Panc1 (cell line): ENCODE data around the gene HERC6.

Source experiments
- POLR2AphosphoS5 ChIP-seq: IDR thresholded peaks from 2 replicates; pipeline ENCODE4 v1.6.1; 2012; ENCODE audit warnings: mild to moderate bottlenecking, low read depth, low read length, moderate library complexity
- SIN3A ChIP-seq: IDR thresholded peaks from 2 replicates; pipeline ENCODE4 v1.6.1; 2012; ENCODE audit warnings: low read depth, mild to moderate bottlenecking, low read length, moderate library complexity, borderline replicate concordance; ENCODE audit not compliant: insufficient read depth
- TCF7L2 ChIP-seq: IDR thresholded peaks from 2 replicates; pipeline ENCODE4 v1.6.1; 2011; ENCODE audit warnings: mild to moderate bottlenecking, low read depth, low read length, inconsistent platforms
- TF ChIP-seq, protein P1 (sequence below): fragments of 450-650 bp; IDR thresholded peaks from 2 replicates; pipeline ENCODE4 v1.5.1; 2017; ENCODE audit warnings: mild to moderate bottlenecking
- TF ChIP-seq, protein P2 (sequence below), 2 experiments: IDR thresholded peaks; 2 replicates each; pipeline ENCODE4 v1.6.1; 2011 to 2012; ENCODE audit warnings: low read depth in 2 of 2, control low read depth in 1 of 2, low read length in 1 of 2, mild to moderate bottlenecking in 1 of 2, moderate library complexity in 1 of 2; ENCODE audit not compliant: insufficient read depth in 1 of 2

DNA sequence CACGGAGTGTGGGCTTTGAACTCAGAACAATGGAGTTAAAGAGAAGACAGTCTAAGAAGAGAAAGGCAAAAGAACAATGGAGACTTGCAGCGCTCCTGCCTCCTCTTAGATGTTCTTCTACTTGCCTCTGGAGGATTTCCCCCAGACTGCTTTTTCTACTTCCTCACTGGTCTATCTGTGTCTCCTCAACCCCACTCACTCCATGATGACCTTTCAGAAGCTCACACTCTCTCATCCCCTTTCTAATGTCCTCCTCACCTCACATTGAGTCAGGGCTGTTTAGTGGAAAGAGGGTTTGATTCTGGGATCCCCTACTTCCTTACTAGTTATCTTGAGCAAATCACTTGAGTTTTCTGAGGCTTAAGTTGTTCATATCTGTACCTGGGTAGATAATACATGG, 12.2 kb upstream of the HERC6 start:
- TF ChIP-seq, protein P1, sequence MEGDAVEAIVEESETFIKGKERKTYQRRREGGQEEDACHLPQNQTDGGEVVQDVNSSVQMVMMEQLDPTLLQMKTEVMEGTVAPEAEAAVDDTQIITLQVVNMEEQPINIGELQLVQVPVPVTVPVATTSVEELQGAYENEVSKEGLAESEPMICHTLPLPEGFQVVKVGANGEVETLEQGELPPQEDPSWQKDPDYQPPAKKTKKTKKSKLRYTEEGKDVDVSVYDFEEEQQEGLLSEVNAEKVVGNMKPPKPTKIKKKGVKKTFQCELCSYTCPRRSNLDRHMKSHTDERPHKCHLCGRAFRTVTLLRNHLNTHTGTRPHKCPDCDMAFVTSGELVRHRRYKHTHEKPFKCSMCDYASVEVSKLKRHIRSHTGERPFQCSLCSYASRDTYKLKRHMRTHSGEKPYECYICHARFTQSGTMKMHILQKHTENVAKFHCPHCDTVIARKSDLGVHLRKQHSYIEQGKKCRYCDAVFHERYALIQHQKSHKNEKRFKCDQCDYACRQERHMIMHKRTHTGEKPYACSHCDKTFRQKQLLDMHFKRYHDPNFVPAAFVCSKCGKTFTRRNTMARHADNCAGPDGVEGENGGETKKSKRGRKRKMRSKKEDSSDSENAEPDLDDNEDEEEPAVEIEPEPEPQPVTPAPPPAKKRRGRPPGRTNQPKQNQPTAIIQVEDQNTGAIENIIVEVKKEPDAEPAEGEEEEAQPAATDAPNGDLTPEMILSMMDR, result no peak
- no peak for TF ChIP-seq SIN3A
- TF ChIP-seq, protein P2, sequence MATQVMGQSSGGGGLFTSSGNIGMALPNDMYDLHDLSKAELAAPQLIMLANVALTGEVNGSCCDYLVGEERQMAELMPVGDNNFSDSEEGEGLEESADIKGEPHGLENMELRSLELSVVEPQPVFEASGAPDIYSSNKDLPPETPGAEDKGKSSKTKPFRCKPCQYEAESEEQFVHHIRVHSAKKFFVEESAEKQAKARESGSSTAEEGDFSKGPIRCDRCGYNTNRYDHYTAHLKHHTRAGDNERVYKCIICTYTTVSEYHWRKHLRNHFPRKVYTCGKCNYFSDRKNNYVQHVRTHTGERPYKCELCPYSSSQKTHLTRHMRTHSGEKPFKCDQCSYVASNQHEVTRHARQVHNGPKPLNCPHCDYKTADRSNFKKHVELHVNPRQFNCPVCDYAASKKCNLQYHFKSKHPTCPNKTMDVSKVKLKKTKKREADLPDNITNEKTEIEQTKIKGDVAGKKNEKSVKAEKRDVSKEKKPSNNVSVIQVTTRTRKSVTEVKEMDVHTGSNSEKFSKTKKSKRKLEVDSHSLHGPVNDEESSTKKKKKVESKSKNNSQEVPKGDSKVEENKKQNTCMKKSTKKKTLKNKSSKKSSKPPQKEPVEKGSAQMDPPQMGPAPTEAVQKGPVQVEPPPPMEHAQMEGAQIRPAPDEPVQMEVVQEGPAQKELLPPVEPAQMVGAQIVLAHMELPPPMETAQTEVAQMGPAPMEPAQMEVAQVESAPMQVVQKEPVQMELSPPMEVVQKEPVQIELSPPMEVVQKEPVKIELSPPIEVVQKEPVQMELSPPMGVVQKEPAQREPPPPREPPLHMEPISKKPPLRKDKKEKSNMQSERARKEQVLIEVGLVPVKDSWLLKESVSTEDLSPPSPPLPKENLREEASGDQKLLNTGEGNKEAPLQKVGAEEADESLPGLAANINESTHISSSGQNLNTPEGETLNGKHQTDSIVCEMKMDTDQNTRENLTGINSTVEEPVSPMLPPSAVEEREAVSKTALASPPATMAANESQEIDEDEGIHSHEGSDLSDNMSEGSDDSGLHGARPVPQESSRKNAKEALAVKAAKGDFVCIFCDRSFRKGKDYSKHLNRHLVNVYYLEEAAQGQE (IDR thresholded peaks at IDR 0.05; ENCODE audit: insufficient read depth in 1 of 2, low read depth in 2 of 2, low read length in 1 of 2), result no peak
- TF ChIP-seq POLR2AphosphoS5, result no peak
- TF ChIP-seq TCF7L2, result no peak
